Stimulated activated CD8-positive, alpha-beta memory T cell treated with anti-CD3 and anti-CD28 coated beads, Interleukin-2, amount 100 ng/mL, for 48 hours (primary cell): Measurements from ENCODE around the gene HCLS1.
"Not testable (repeated sequence)": the region's sequence is repeated elsewhere in the genome, so short reads cannot be mapped to it uniquely, and the experiment has no call there.

Experiments
- DNase-seq, 2 donors: peaks; one replicate each; pipeline ENCODE4 v3.0.0-alpha.2; 2020; ENCODE audit warnings: low read depth in 2 of 2

The HCLS1 gene, protein sequence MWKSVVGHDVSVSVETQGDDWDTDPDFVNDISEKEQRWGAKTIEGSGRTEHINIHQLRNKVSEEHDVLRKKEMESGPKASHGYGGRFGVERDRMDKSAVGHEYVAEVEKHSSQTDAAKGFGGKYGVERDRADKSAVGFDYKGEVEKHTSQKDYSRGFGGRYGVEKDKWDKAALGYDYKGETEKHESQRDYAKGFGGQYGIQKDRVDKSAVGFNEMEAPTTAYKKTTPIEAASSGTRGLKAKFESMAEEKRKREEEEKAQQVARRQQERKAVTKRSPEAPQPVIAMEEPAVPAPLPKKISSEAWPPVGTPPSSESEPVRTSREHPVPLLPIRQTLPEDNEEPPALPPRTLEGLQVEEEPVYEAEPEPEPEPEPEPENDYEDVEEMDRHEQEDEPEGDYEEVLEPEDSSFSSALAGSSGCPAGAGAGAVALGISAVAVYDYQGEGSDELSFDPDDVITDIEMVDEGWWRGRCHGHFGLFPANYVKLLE

DNA sequence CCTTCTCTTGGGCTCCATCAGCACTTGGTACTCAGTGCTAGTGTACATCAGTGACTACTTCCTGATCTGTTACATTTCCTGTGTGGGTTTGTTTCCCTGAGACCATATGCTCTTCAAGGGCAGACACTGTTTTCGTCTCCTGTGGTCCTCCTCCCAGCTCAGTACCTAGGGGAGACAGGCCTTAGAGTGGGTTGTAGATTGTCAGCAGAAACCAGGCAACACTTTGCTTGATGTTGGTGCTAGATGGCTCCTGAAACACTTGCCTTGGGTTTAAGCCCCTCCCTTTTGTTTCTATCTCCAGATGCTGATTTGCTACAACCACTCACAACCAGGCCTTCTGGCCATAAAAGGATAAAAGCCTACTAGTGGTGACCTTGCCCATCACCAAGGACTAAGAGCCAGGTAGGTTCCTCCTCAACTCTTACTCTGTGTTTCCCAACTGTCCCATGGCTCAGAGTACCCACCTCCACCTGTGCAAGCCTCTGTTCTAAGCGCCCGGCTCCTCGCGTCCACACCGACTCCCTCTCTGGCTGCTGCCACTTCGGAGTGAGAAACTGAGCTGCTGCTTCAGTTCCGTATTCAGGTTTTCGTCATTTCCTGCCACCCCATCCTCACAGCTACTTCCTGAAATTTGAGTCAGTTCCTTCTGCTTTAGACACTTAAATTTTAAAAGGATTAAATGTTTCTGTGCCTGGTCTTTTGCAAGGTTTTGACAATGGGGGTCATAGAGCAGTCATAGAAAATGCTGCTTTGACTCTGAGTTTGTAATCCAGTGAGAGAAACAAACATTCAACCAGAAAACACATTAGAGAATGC is at the start of gene HCLS1:
Gene HCLS1, minus strand, starts transcription at position 548 of the 816 bp plus-strand sequence. CDS start 2,556 bp downstream, outside the sequence.
- DNase-seq = peak; percentile 34 to 47

DNA sequence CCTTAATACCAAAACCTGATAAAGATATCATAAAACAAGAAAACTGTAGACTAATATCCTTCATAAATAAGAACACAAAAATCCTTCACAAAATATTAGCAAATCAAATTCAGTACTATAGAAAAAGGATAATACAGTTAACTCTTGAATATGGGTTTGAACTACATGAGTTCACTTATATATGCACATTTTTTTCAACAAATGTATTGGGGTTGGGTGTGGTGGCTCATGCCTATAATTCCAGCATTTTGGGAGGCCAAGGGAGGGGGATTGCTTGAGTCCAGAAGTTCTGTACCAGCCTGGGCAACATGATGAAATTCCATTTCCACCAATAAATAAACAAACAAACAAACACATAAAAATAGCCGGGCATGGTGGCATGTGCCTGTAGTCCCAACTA is 49.6 kb upstream of the HCLS1 start:
- DNase-seq = no peak

DNA sequence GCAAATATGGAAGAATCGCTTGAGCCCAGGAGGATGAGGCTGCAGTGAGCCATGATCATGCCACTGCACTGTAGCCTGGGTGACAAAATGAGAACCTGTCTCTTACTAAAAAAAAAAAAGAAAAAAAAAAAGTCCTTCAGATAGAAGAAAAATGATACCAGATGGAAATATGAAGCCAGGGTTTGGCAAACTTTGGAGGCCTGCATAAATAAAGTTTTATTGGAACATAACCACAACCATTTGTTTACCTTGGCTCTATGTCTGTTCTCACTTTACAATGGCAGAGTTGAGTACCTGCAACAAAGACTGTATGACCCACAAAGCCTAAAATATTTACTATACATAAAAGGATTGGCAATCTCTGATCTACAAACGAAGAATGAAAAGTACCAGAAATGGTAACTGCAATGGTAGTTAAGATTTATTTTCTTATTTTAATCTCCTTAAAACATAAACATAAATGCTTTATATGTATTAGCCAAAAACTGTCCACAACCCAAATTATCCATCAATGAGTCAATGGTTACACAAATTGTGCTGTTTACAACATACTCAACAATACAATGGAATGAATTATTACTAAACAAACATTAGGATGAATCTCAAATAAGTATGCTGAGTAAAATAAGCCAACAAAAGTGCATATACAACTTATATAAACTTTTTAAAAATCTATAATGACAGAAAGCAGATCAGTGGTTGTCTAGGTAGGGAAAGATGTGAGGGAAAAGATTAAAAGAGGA is 47.0 kb upstream of the HCLS1 start:
- no peak for DNase-seq

DNA sequence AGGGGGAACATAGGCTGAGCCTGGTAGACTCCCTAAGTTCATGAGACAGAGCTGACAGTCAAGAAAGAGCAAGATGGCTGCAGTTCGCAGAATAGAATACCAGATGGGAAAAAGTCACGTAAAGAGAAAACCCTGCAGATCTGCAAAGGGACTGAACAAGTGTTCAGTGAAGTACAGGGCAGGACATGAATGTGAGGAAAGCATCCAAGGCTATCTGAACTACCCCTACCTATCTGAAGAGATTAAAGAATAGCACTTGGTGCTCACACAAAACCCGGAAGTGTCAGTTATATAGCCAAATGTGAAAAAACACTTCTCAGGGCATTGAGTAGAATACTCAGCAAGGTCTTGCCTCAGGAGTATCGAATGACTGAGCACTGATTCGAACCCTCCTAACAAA is 44.8 kb upstream of the HCLS1 start:
- no peak for DNase-seq

DNA sequence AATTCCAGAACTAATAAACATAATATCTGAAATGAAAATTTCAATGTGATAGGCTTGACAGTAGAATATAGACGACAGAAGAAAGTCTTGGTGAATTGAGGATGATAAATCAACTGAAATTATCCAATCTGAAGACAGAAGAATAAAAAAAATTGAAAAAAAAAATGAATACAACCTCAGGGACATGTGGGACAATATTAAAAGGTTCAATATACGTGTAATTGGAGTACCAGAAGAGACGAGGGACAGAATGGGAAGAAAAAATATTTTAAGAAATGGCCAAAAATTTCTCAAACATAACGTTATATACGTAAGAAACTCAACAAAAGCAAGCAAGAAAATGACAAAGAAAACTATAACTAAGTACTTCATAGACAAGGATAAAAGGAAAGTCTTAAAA is 43.3 kb upstream of the HCLS1 start:
- no peak for DNase-seq

DNA sequence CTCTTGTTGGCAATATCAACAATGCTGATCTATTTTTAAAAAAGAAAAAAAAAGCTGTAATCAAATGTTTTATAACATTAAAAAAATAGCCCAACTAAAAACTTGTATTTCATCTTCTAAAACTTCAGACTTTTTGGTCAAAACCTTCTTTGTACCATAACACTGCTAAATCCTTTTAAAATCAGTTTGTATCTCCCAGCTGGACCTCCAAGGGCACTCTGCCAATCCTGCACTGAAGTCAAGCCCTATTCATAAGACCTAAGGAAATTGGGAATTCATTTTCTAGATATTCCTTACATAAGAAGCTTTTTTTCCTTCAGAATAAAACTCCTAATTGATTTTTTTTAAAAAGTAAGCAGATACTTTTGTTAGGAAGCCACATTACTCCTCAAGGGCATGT is 38.2 kb upstream of the HCLS1 start:
- DNase-seq = no peak

DNA sequence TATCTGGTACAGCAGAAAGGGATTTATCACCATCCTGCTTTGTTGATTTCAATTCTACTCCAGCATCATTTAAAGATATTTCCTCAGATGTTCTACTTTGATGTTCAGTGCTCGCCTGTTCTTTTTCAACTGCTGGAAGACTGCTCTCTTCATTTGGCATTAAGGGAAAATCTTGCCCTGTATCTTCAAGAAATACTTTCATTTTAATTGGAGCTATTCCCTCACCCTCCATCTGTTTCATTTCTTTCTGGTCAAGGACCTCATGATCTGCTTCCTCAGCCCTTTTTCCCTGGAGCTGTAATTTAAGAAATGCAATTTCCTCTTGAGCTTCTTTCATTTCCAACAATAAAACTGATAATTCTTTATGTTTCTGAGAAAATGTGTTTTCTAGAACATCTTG is 37.8 kb upstream of the HCLS1 start:
- DNase-seq = no peak

DNA sequence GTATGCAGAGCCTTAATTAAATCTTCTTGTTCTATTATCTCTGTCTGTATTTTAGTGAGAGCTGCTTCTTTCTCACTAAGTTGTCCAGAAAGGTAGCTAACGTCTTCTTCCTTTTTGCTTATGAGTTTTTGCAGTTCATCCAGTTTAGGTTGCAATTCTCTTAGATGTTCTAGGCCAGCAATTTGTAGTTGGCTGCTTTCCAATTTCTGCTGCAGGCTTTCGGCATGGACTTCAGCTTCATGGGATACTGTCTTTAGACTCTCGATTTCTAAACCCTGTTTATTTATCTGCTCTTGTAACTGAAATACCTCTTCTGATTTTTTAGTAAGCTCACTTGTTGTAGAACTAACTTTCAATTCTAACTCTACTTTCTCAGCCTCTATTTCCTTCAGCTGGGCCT is 35.5 kb upstream of the HCLS1 start:
- DNase-seq = no peak

DNA sequence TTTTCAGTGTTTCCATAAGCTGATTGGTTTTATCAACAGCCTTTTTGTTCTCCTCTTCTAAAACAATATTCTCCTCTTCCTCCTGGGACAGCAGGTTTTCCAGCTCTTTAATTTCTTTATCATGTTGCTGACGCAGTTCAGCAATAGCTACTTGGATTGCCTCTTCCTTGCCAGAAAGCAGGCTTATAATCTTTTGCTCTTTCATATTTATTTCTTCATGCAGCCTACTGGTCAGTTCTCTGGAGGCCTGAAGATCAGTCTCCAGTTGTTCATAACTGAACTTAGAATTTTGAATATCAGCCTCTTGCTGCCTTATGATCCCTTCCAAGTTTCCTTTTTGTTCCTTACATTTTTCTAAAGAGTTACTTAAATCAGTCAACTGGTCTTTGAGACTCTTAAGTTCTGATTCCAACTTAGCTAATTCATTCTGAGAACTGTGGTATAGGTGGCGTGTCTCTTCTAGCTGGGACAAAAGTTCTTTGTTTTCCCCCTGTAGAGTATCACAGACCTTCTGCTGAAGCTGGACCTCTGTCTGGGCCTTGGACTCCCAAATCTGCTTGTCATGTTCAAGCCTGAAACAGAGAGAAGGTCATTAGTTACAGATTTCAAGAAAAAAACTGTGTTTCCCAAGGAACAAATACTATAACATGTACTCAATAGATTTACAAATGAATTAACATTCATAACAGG is 31.5 kb upstream of the HCLS1 start:
- DNase-seq = no peak

DNA sequence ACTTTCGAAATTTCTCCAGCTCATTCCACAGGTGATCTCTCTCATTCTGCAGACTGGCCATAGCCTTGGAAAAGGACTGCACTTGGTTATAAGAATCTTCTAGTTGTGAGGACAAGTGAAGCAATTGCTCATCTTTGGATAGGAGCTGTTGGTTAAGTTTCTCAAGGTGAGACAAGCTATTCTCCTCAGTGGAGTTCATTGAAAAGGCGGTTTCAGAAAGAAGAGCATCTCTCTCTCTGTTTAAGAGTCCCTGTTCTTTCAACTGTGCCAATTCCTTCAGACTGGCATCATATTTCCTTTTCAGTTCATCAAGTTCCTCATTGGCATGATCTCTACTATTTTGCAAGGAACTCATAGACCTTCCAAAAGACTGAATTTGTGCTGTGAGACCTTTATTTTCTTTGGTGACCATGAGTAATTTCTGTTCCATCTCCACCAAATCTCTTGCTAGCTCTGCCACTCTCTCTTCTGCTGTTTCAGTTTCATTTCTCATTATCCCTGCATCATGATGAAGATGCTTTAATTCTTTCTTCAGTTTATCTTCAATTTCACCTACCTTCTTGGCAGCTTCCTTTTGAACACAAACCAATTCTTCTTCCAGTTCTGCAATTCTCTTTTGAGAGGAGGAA is 30.2 kb upstream of the HCLS1 start:
- DNase-seq = no peak

DNA sequence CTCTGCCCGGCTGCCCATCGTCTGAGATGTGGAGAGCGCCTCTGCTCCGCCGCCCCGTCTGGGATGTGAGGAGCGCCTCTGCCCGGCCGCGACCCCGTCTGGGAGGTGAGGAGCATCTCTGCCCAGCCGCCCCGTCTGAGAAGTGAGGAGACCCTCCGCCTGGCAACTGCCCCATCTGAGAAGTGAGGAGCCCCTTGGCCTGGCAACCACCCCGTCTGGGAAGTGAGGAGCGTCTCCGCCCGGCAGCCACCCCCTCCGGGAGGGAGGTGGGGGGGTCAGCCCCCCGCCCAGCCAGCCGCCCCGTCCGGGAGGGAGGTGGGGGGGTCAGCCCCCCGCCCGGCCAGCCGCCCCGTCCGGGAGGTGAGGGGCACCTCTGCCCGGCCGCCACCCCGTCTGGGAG is 28.0 kb upstream of the HCLS1 start:
- not testable (repeated sequence) for DNase-seq

DNA sequence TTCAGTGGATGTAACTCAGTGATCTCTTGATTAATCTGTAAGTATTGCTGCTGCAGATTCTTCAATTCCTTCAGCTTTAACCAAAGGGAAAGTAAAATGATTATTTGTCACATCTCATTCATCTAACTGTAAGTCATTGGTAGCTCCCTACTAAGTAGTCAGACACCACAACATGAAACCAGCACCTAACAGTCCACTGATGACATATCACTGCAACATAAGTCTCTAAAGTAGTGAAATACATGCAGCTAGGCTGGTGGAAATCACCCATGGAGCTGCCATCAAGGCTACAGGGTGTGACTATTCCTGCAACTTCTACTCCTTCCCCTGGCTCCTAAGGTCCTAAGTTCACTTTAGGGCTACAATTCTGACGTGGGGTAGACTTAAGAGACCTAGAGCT is 21.1 kb upstream of the HCLS1 start:
- DNase-seq = no peak

DNA sequence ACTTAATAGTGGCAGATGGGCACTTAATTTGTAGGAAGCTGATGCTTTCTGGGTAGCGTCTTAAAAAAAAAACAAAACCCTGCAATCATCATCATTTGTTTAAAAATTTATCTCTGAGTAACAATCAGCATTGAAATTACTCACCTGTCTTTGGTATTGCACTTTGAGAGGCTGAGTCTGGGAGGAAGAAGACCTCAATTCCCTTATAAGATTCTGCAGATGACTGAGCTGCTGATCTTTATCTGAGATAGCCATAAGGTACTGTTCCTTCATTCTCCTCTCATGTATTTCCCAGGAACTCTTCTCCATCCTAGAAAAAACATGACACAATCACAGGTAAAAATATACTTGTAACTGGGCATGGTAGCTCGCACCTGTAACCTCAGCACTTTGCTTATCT is 16.4 kb upstream of the HCLS1 start:
- DNase-seq = no peak

DNA sequence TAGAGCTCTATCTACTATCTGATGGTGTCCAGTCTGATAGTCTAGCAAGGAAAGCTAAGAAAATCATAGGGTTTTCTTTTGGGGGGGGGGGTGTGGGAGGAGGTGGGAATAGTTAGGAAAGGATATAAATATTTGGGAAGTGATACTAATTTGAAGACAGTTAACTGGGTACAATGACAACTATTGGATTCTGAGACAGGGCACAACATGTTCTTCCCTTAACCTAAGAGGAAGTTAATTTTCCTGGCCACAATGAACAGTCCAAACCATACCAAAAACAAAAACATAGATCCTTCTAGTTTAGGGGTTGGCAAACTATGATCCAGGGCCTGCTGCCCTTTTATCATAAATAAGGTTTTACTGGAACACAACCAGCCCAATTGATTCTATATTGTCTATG is 10.0 kb upstream of the HCLS1 start:
- no peak for DNase-seq

DNA sequence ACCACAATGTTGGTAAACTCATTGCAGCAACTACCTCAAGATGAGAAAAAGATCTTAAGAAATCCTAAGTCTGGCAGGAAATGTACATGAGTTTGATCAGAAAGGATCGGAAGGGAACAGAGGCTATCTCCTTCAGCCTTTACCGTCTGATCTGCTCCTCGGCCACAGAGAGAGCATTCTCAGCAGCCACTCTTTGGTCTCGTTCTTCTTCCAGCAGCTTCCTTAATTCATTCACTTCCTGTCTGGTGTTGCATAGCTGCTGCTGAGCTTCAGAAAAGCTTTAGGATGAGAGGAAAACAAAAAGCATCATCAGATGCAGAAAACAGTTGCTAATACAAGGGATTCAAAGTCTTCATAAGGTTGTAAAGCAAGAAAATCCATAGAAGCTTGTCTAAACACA is 6.6 kb upstream of the HCLS1 start:
- DNase-seq = no peak

DNA sequence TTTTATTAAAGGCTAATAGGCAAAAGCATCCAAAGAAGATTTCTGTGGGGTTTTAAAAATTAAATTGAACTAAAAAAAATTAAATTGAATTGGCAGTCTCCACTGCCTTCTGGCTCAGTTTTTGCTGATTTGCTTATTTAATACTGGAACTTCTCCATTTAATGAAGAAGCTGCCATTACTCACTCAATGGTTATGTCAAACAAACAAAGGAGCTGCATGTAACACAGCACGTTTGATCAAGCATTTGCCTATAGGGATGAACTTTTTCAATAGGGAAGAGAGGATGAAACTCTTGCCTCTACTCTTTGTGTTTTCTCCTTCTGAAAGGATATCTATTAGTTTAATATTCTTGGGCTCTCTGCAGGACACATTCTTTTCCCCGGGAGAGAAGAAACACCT is 4.8 kb upstream of the HCLS1 start:
- no peak for DNase-seq

DNA sequence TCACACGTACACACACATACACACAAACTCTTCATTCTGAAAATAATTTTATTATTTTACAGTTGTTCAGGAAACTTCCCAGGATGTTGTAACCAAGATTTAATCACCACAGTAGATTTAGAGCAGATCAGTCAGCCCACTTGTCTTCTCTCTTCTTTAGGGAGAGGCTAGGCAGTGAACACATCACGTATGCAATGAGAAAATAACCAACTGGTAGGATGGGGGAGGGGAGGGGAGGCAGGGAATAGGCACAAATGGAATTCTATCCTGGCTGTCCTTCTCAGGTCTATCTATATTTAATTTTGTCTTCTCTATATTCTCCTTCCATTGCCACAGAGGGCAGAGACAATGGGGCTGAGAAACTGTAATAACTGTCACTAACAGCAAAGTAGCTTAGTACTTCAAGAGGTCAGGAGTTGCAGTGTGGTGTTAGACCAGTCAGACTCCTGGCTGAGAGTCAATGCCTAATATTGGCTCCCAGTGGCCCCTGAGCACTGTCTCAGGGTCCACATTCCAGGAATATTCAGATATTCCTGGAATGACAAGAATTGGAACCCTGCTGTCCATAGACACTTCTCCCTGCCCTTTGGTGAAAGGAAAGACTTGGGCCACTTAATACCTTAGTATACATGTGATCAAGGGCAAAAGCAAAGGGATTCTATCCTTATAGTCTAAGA is 2.6 kb upstream of the HCLS1 start:
- no peak for DNase-seq

DNA sequence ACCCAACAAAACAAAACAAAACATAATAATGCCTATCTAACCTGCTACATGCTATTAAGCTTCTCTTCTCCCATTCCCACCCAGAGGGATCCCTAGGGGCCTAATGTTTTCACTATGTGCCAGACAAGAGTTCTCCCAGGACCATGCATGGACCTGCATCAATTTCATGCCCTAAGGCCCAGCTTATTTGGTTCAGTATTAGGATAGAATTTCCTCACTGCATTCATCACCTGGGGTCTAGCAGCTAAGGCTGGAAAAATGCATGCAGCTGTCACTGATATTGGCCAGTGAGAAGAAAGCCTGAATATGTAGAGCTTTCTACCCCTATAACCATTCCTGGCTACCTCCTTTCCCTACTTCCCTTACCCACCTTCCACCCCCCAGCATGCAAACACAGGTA is 2.0 kb upstream of the HCLS1 start:
- DNase-seq = no peak

DNA sequence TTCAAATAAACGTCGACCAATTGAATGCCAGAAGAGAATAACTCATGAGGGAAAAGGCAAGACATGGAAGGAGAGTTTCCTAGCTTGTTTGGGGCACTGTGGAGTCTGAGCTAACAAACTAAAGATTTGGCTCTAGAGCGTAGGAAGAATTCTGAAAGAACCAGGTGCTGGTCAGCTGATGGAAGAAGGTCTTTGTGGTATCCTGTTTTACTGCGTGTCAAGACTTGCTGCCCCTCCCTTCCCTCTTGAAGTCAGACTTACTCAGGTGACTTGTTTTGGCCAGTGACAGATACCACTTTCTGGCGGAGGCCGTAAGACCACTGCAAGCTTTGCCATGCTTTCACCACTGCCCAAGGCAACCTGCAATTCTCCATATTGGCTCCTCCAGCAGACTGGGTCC is 673 bp upstream of the HCLS1 start:
- DNase-seq = no peak

DNA sequence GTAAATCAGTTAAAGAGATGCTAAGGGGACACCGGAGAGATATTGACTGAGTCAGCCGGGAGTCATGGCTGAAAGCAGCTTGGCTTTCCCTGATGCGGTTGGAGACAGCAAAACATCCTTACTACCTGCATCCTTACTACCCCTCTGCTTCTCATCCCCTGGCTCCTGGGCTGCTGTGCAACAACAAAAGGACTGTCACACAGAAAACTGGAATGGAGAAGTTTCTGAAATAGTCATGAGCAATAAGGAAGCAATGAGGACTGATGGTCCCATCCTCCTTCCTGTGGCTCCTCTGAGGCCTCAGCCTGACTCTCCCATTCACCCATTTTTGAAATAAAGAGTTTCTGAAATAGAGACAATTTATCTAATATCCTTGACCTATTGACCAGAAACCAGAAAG is 1.1 kb downstream of the HCLS1 start:
- no peak for DNase-seq
